ENCODE measurements around the gene TMC5.
"Not testable (repeated sequence)": the region's sequence is repeated elsewhere in the genome, so short reads cannot be mapped to it uniquely, and the experiment has no call there.

The TMC5 gene

GRCh38 chr16:19396555-19397011, 21.1 kb upstream of the TMC5 start:
- no peak overlapping the region for H3K27ac ChIP-seq
- TF ChIP-seq EZH2 (IDR thresholded peaks at IDR 0.05), result no peak
- TF ChIP-seq FOXP2 (optimal IDR thresholded peaks at IDR 0.05; ENCODE audit: control extremely low read depth, extremely low read length, insufficient read depth), result no peak
- no peak for TF ChIP-seq POLR2AphosphoS5 (IDR thresholded peaks at IDR 0.05; ENCODE audit: borderline replicate concordance, low read depth, low read length)
- DNase-seq (ENCODE audit: low read depth, low spot score), result no peak
- no peak overlapping the region for H3K9ac ChIP-seq (ENCODE audit: insufficient read length)
- no peaks in the 10 kb centered on the region for H3K36me3 ChIP-seq (ENCODE audit: insufficient read depth, low read length)
- H3K9me3 ChIP-seq (ENCODE audit: low read depth, low read length), result no peaks in the 10 kb centered on the region
- no peak overlapping the region for H3K4me3 ChIP-seq

GRCh38 chr16:19397373-19397772, 20.3 kb upstream of the TMC5 start:
- not testable (repeated sequence) for H3K36me3 ChIP-seq (ENCODE audit: insufficient read depth, low read length); H3K27ac ChIP-seq; H3K9me3 ChIP-seq (ENCODE audit: low read depth, low read length); H3K4me3 ChIP-seq; DNase-seq (ENCODE audit: low read depth, low spot score); H3K9ac ChIP-seq (ENCODE audit: insufficient read length)

- no peak for DNase-seq (ENCODE audit: low read depth, low spot score)
Observed at GRCh38 chr16:19400711-19401110, 17.0 kb upstream of the TMC5 start.

GRCh38 chr16:19406891-19407491, 10.7 kb upstream of the TMC5 start:
- Histone ChIP-seq H3K9me3 (ENCODE audit: low read depth, low read length) (no peaks in the 10 kb centered on the region), H3K36me3 (ENCODE audit: insufficient read depth, low read length) (no peaks in the 10 kb centered on the region), H3K27ac (no peak overlapping the region), H3K4me3 (no peak overlapping the region), H3K9ac (ENCODE audit: insufficient read length) (no peak overlapping the region)
- DNase-seq (ENCODE audit: low read depth, low spot score), result peak; percentile 14
- TF ChIP-seq POLR2AphosphoS5 (IDR thresholded peaks at IDR 0.05; ENCODE audit: borderline replicate concordance, low read depth, low read length), result no peak
- no peak for TF ChIP-seq FOXP2 (optimal IDR thresholded peaks at IDR 0.05; ENCODE audit: control extremely low read depth, extremely low read length, insufficient read depth)
- TF ChIP-seq EZH2 (IDR thresholded peaks at IDR 0.05), result no peak

More at GRCh38 chr16:19400711-19401110, 17.0 kb upstream of the TMC5 start:
- Histone ChIP-seq H3K27ac (no peak overlapping the region), H3K9ac (ENCODE audit: insufficient read length) (no peak overlapping the region), H3K4me3 (no peak overlapping the region), H3K36me3 (ENCODE audit: insufficient read depth, low read length) (no peaks in the 10 kb centered on the region), H3K9me3 (ENCODE audit: low read depth, low read length) (no peaks in the 10 kb centered on the region)
- TF ChIP-seq EZH2 (IDR thresholded peaks at IDR 0.05) (no peak), POLR2AphosphoS5 (IDR thresholded peaks at IDR 0.05; ENCODE audit: borderline replicate concordance, low read depth, low read length) (no peak), FOXP2 (optimal IDR thresholded peaks at IDR 0.05; ENCODE audit: control extremely low read depth, extremely low read length, insufficient read depth) (no peak)

DNA sequence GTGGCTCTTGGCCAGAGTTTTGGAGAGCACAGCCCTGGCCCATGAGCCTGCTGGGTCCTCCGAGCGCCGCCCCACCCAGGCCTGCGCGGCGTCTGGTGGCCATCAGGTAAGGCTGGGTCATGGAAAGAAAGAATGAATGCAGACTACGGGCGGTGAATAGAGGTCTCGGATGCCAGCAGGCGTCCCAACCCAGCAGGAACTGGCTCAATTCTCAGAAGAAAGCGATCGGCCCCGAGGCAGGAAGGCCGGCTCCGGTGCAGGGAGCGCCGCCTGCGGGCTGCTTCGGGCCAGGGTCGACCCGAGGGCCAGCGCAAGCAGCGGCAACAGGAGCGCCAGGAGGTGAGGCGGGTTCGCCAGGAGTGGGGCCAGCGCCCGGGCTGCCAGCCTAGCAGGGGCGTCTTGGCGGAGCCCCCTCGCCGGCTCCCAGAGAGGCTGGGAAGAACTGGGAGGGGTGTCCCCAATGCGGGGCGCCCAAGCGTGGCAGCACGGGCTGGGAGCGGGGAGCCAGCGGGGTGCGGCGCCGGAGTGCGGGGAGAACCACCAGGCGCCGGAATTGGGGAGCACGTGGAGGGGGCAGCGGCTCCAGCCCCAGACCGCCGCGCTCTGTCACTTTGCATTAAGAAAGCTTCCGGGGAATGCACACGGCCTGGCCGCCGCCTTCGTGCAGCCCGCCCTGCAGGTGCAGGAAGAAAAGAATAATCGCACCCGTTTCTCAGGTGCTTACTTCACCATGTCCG, 7.1 kb upstream of the TMC5 start:
- no peak for DNase-seq (ENCODE audit: low read depth, low spot score)
- Histone ChIP-seq H3K36me3 (ENCODE audit: insufficient read depth, low read length) (no peaks in the 10 kb centered on the region), H3K4me3 (peak overlapping the region; percentile 36), H3K9me3 (ENCODE audit: low read depth, low read length) (no peaks in the 10 kb centered on the region), H3K27ac (no peak overlapping the region), H3K9ac (ENCODE audit: insufficient read length) (no peak overlapping the region)
- TF ChIP-seq EZH2 (IDR thresholded peaks at IDR 0.05) (no peak), POLR2AphosphoS5 (IDR thresholded peaks at IDR 0.05; ENCODE audit: borderline replicate concordance, low read depth, low read length) (no peak), FOXP2 (optimal IDR thresholded peaks at IDR 0.05; ENCODE audit: control extremely low read depth, extremely low read length, insufficient read depth) (no peak)

DNA sequence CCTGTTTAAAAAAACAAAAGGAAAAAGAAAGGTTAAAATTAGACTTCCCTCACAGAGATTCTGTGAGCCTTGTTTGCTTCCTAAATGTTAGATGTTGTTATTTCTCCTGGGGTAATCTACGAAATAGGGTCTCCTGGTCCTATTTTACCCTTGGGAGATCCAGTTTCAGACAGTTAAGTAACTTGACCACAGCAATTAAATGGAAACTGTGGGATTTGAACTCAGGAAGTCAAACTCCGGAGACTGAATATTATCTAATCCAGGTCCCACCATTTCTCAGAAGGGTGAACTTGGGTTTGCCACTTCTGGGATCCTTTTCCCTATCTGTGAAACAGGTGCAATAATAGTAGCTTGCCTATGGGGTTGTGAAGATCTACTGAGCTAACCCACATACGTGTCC, 6.4 kb upstream of the TMC5 start:
- Histone ChIP-seq H3K4me3 (no peak overlapping the region; the same call in 1 of the 2 replicates), H3K36me3 (ENCODE audit: insufficient read depth, low read length) (no peaks in the 10 kb centered on the region), H3K27ac (no peak overlapping the region), H3K9me3 (ENCODE audit: low read depth, low read length) (no peaks in the 10 kb centered on the region), H3K9ac (ENCODE audit: insufficient read length) (no peak overlapping the region)
- no peak for DNase-seq (ENCODE audit: low read depth, low spot score)
- TF ChIP-seq FOXP2 (optimal IDR thresholded peaks at IDR 0.05; ENCODE audit: control extremely low read depth, extremely low read length, insufficient read depth) (no peak), POLR2AphosphoS5 (IDR thresholded peaks at IDR 0.05; ENCODE audit: borderline replicate concordance, low read depth, low read length) (no peak), EZH2 (IDR thresholded peaks at IDR 0.05) (no peak)

DNA sequence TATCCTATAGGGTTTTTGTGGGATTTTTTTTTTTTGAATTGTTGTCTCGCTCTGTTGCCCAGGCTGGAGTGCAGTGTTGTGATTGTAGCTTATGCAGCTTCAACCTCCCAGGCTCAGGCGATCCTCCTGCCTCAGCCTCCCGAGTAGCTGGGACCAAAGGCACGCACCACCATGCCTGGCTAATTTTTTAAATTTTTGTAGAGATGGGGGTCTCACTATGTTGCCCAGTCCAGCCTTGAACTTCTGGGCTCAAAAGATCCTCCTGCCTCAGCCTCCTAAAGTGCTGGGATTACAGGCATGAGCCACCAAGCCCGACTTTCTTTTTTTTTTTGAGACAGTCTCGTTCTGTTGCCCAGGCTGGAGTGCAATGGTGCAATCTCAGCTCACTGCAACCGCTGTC, 5.6 kb upstream of the TMC5 start:
- not testable (repeated sequence) for H3K27ac ChIP-seq; H3K36me3 ChIP-seq (ENCODE audit: insufficient read depth, low read length)

DNA sequence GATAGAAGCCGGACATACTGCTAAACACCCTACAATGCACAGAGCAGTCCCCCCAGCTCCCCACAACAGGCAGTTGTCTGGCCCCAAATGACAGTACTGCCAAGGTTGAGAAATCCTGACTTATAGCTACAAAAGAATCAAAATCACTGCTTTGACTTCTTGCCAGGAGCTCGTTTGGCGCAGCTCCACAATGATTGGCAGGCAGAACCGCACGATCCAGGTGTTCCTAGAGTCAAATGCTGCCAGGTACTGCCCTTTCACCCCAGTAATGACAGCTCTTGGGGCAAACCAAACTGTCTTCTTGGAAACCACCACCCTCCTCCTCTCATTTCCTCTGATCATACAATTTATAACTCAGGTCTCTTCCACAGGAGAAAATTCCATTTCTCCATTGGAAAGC, 2.2 kb upstream of the TMC5 start:
- no peak overlapping the region for H3K4me3 ChIP-seq
- no peak for DNase-seq (ENCODE audit: low read depth, low spot score)
- no peak for TF ChIP-seq EZH2 (IDR thresholded peaks at IDR 0.05)
- TF ChIP-seq FOXP2 (optimal IDR thresholded peaks at IDR 0.05; ENCODE audit: control extremely low read depth, extremely low read length, insufficient read depth), result no peak
- TF ChIP-seq POLR2AphosphoS5 (IDR thresholded peaks at IDR 0.05; ENCODE audit: borderline replicate concordance, low read depth, low read length), result no peak
- no peak overlapping the region for H3K9ac ChIP-seq (ENCODE audit: insufficient read length)
- H3K36me3 ChIP-seq (ENCODE audit: insufficient read depth, low read length), result no peaks in the 10 kb centered on the region
- no peak overlapping the region for H3K27ac ChIP-seq
- no peaks in the 10 kb centered on the region for H3K9me3 ChIP-seq (ENCODE audit: low read depth, low read length)

More for the DNA sequence above, 5.6 kb upstream of the TMC5 start:
- DNase-seq (ENCODE audit: low read depth, low spot score); H3K4me3 ChIP-seq; H3K9ac ChIP-seq (ENCODE audit: insufficient read length); H3K9me3 ChIP-seq (ENCODE audit: low read depth, low read length): not testable (repeated sequence)

- no peak overlapping the region for H3K27ac ChIP-seq
- H3K36me3 ChIP-seq (ENCODE audit: insufficient read depth, low read length), result no peaks in the 10 kb centered on the region
- TF ChIP-seq POLR2AphosphoS5 (IDR thresholded peaks at IDR 0.05; ENCODE audit: borderline replicate concordance, low read depth, low read length) (no peak), FOXP2 (optimal IDR thresholded peaks at IDR 0.05; ENCODE audit: control extremely low read depth, extremely low read length, insufficient read depth) (no peak), EZH2 (IDR thresholded peaks at IDR 0.05) (no peak)
- DNase-seq (ENCODE audit: low read depth, low spot score), result no peak
- H3K9me3 ChIP-seq (ENCODE audit: low read depth, low read length), result no peaks in the 10 kb centered on the region
- no peak overlapping the region for H3K4me3 ChIP-seq
- no peak overlapping the region for H3K9ac ChIP-seq (ENCODE audit: insufficient read length)
Observed at GRCh38 chr16:19415918-19416317, 1.8 kb upstream of the TMC5 start.
